ENCODE data around the gene TBC1D8. TPM values are rescaled to one million over a fixed set of nuclear protein-coding genes. Genes with fewer than 3 reads are reported as not detected.

The TBC1D8 gene
- total and polyA plus RNA-seq, 2 experiments from 2014 or later: 18.0 to 36.9 TPM

- H3K27ac Mint-ChIP-seq: 0 out of 2 replicates have a peak overlapping the region, but pooled peaks have one; percentile 46
- H3K27me3 Mint-ChIP-seq (ENCODE audit: insufficient read depth, low read depth, poor library complexity): peaks cover 2% of the 10 kb centered on the region
- Histone ChIP-seq H3K4me3 (no peak overlapping the region), H3K4me1 (ENCODE audit: insufficient read depth) (peaks cover 15% of the 10 kb centered on the region), H3K27ac (ENCODE audit: low read depth) (no peak overlapping the region; the same call in 1 of the 2 replicates), H4K20me1 (replicated peaks; ENCODE audit: insufficient read depth) (no peaks in the 10 kb centered on the region), H3K36me3 (ENCODE audit: insufficient read depth) (no peaks in the 10 kb centered on the region), H3K79me2 (replicated peaks; ENCODE audit: insufficient read depth) (no peaks in the 10 kb centered on the region), H3K4me2 (0 out of 2 replicates have a peak overlapping the region, but pooled peaks have one; percentile 35), H3K9me2 (ENCODE audit: insufficient read depth) (0 out of 2 replicates have a peak, but pooled peaks cover 1% of the 10 kb centered on the region), H3K27me3 (ENCODE audit: insufficient read depth) (no peaks in the 10 kb centered on the region), H3F3A (replicated peaks; ENCODE audit: low read depth) (no peaks in the 10 kb centered on the region), H2AFZ (peak overlapping the region; percentile 92)
- no peaks in the 10 kb centered on the region for H3K36me3 Mint-ChIP-seq (ENCODE audit: low read depth)
- TF ChIP-seq REST (IDR thresholded peaks at IDR 0.05; ENCODE audit: unreplicated experiment) (no peak), ZNF114 (CRISPR knock-in tag; IDR thresholded peaks at IDR 0.05) (no peak), ZNF331 (CRISPR knock-in tag; IDR thresholded peaks at IDR 0.05; ENCODE audit: low read depth) (no peak), JUNB (IDR thresholded peaks at IDR 0.05; ENCODE audit: unreplicated experiment) (no peak), EZH2phosphoT487 (IDR thresholded peaks at IDR 0.05; ENCODE audit: unreplicated experiment) (no peak), ZNF462 (CRISPR knock-in tag; IDR thresholded peaks at IDR 0.05) (no peak)
- peaks cover 17% of the 10 kb centered on the region for H3K4me1 Mint-ChIP-seq
- ATAC-seq (no peak), DNase-seq (ENCODE audit: low spot score) (no peak)
- H3K9me3 Mint-ChIP-seq: peaks cover 11% of the 10 kb centered on the region; the same call in 1 of the 3 replicates
- no peak overlapping the region for H3K4me3 Mint-ChIP-seq
These were observed 33.9 kb upstream of the TBC1D8 start for GRCh38 chr2:101185085-101185484.

Data from GM23338 (cell line).